ENCODE results near the gene CAPN11.
A peak's percentile ranks its signal among the peaks of the same experiment; 100 is the strongest.

CAPN11 gene

GRCh38 chr6:44217332-44218143 lies 58.9 kb downstream of the CAPN11 start:
- DNase-seq, result peak; percentile 26

GRCh38 chr6:44219053-44219814 lies 60.6 kb downstream of the CAPN11 start:
- peak; percentile 54 for DNase-seq

- DNase-seq, result no peak
Measured at GRCh38 chr6:44219815-44220784, 61.5 kb downstream of the CAPN11 start.

GRCh38 chr6:44220913-44221290 lies 62.3 kb downstream of the CAPN11 start:
- no peak for DNase-seq

- DNase-seq, result peak; percentile 90
Measured at GRCh38 chr6:44221291-44221960, 62.8 kb downstream of the CAPN11 start.

- DNase-seq, result no peak
Measured at GRCh38 chr6:44221961-44222335, 63.3 kb downstream of the CAPN11 start.

GRCh38 chr6:44222486-44223318 lies 64.1 kb downstream of the CAPN11 start:
- DNase-seq, result no peak

GRCh38 chr6:44223319-44224028 lies 64.9 kb downstream of the CAPN11 start, which contains the start of gene SLC29A1:
SLC29A1 (plus strand) TSS chr6:44223595; CDS start chr6:44227314, 3,719 bp downstream.
- DNase-seq, result peak; percentile 45

- DNase-seq, result no peak
Measured at GRCh38 chr6:44224029-44224964, 65.7 kb downstream of the CAPN11 start.

- DNase-seq, result no peak
Measured at GRCh38 chr6:44224965-44225305, 66.3 kb downstream of the CAPN11 start.

GRCh38 chr6:44225579-44226325 lies 67.1 kb downstream of the CAPN11 start:
- no peak for DNase-seq

- no peak for DNase-seq
Measured at GRCh38 chr6:44226368-44227147, 67.9 kb downstream of the CAPN11 start.

- no peak for DNase-seq
Measured at GRCh38 chr6:44227148-44227793, 68.7 kb downstream of the CAPN11 start.

GRCh38 chr6:44228031-44228430 lies 69.4 kb downstream of the CAPN11 start:
- no peak for DNase-seq

- DNase-seq, result no peak
Measured at GRCh38 chr6:44228433-44228832, 69.8 kb downstream of the CAPN11 start.

GRCh38 chr6:44228836-44229235 lies 70.2 kb downstream of the CAPN11 start:
- no peak for DNase-seq

GRCh38 chr6:44229376-44230033 lies 70.9 kb downstream of the CAPN11 start:
- no peak for DNase-seq
